HepG2 (cell line): ENCODE results near the gene PGC. TPM values are rescaled to one million over a fixed set of nuclear protein-coding genes. Genes with fewer than 3 reads are reported as not detected.
A peak's percentile ranks its signal among the peaks of the same experiment; 100 is the strongest.

Experiments used
- AHR ChIP-seq: IDR thresholded peaks from 2 replicates; pipeline ENCODE4 v1.6.1; 2018; ENCODE audit warnings: missing genetic modification reagents, missing compliant biosample characterization
- ATF1 ChIP-seq: IDR thresholded peaks from 2 replicates; pipeline ENCODE4 v1.6.1; 2016; ENCODE audit warnings: mild to moderate bottlenecking, control low read depth
- MAF1 ChIP-seq: sonication (generic); formaldehyde crosslinking; IDR thresholded peaks from 2 replicates; pipeline ENCODE4 v1.5.0; 2020; ENCODE audit warnings: missing genetic modification reagents, borderline replicate concordance
- PHF8 ChIP-seq: sonication (generic); formaldehyde crosslinking; IDR thresholded peaks from 2 replicates; pipeline ENCODE4 v1.5.0; 2020; ENCODE audit warnings: missing genetic modification reagents
- POLR2G ChIP-seq: fragments of 200-400 bp; formaldehyde crosslinking; IDR thresholded peaks from 2 replicates; pipeline ENCODE4 v1.6.1; 2018; ENCODE audit warnings: mild to moderate bottlenecking, low read depth, low read length, moderate library complexity
- ZBTB3 ChIP-seq: sonication (generic); formaldehyde crosslinking; IDR thresholded peaks from 2 replicates; pipeline ENCODE4 v1.4.0; 2020; ENCODE audit warnings: low read depth, mild to moderate bottlenecking, moderate library complexity, missing genetic modification reagents, borderline replicate concordance
- ZFP62 ChIP-seq: sonication (generic); formaldehyde crosslinking; IDR thresholded peaks from 2 replicates; pipeline ENCODE4 v1.4.0; 2020; ENCODE audit warnings: missing genetic modification reagents
- ZNF124 ChIP-seq: sonication (generic); formaldehyde crosslinking; IDR thresholded peaks from 2 replicates; pipeline ENCODE4 v1.4.0; 2020; ENCODE audit warnings: missing genetic modification reagents
- ZNF557 ChIP-seq: sonication (generic); formaldehyde crosslinking; IDR thresholded peaks from 2 replicates; pipeline ENCODE4 v1.4.0; 2020; ENCODE audit warnings: missing genetic modification reagents
- ZZZ3 ChIP-seq: sonication (generic); formaldehyde crosslinking; IDR thresholded peaks from 2 replicates; pipeline ENCODE4 v1.4.0; 2020; ENCODE audit warnings: missing genetic modification reagents, mild to moderate bottlenecking, borderline replicate concordance
- polyA plus RNA-seq, 8 experiments: library from polyadenylated mRNA; depleted of rRNA in 3 of 8; stranded (reverse) in 7 of 8; unstranded in 1 of 8; fragments of >200 nt; fragmentation: Illumina TruSeq in 4 of 8; extraction: Trizol in 4 of 8; gene quantifications; 2 replicates each; pipeline versions ENCODE4 v1.2.1 to v1.2.3, GENCODE V29; 2011 to 2016; ENCODE audit warnings: low read depth in 4 of 8, missing spikeins in 1 of 8, mixed read lengths in 1 of 8; ENCODE audit not compliant: insufficient read depth in 1 of 8
- total RNA-seq, 5 experiments: library from RNA; depleted of rRNA; stranded (reverse); fragments of >200 nt; fragmentation: Illumina TruSeq; extraction: Trizol; gene quantifications; 2 replicates each; pipeline ENCODE4 v1.2.3, GENCODE V29; 2016; ENCODE audit warnings: low read depth in 1 of 5
- TF ChIP-seq, protein P1 (sequence below): sonication (generic); formaldehyde crosslinking; IDR thresholded peaks from 2 replicates; pipeline ENCODE4 v1.5.0; 2020; ENCODE audit warnings: missing genetic modification reagents
- TF ChIP-seq, protein P2 (sequence below): sonication (generic); formaldehyde crosslinking; IDR thresholded peaks from 2 replicates; pipeline ENCODE4 v1.9.0; 2021; ENCODE audit warnings: missing genetic modification reagents, borderline replicate concordance
- TF ChIP-seq, protein P3 (sequence below): sonication (generic); formaldehyde crosslinking; IDR thresholded peaks from 2 replicates; pipeline ENCODE4 v1.8.1; 2022; ENCODE audit warnings: low read depth, mild to moderate bottlenecking, missing genetic modification reagents
- TF ChIP-seq, protein P4 (sequence below): sonication (generic); formaldehyde crosslinking; IDR thresholded peaks from 2 replicates; pipeline ENCODE4 v1.5.1; 2020; ENCODE audit warnings: mild to moderate bottlenecking, missing genetic modification reagents, borderline replicate concordance
- TF ChIP-seq, protein P5 (sequence below): sonication (generic); formaldehyde crosslinking; IDR thresholded peaks from 2 replicates; pipeline ENCODE4 v1.4.0; 2020; ENCODE audit warnings: missing genetic modification reagents, borderline replicate concordance
- TF ChIP-seq, protein P6 (sequence below): sonication (generic); formaldehyde crosslinking; IDR thresholded peaks from 2 replicates; pipeline ENCODE4 v1.4.0; 2020; ENCODE audit warnings: missing genetic modification reagents

Gene PGC
- total and polyA plus RNA-seq, 2 of the 13 experiments (the other 11 are each of a cell fraction or from before 2014, with no cell fraction given), result 426 to 502 TPM

DNA sequence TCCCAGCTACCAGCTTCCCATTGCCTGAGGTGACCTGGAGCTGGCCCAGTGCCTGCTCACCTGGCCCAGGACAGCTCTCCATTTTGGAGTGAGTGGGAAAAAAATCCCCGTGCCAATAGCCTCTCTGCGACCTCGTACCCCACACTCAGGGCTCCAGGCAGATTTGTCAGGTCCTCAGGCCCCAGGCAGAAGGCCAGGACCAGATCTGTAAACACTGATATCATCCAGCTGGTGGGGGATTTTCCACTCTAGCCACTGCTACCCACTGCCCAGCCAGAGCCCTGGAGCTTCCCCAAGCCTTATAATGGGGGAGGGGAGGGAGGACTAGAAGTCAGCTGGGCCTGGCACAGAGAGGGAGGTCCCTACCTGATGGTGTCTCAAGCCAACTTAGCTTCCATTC lies 1.3 kb upstream of the PGC start (continued):
- TF ChIP-seq, protein P1, sequence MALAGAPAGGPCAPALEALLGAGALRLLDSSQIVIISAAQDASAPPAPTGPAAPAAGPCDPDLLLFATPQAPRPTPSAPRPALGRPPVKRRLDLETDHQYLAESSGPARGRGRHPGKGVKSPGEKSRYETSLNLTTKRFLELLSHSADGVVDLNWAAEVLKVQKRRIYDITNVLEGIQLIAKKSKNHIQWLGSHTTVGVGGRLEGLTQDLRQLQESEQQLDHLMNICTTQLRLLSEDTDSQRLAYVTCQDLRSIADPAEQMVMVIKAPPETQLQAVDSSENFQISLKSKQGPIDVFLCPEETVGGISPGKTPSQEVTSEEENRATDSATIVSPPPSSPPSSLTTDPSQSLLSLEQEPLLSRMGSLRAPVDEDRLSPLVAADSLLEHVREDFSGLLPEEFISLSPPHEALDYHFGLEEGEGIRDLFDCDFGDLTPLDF (CRISPR knock-in tag), result no peak
- TF ChIP-seq POLR2G, result peak; percentile 69
- TF ChIP-seq PHF8 (CRISPR knock-in tag), result peak; percentile 19; the same call in 1 of the 2 replicates
- no peak for TF ChIP-seq ZZZ3 (CRISPR knock-in tag)
- TF ChIP-seq, protein P2, sequence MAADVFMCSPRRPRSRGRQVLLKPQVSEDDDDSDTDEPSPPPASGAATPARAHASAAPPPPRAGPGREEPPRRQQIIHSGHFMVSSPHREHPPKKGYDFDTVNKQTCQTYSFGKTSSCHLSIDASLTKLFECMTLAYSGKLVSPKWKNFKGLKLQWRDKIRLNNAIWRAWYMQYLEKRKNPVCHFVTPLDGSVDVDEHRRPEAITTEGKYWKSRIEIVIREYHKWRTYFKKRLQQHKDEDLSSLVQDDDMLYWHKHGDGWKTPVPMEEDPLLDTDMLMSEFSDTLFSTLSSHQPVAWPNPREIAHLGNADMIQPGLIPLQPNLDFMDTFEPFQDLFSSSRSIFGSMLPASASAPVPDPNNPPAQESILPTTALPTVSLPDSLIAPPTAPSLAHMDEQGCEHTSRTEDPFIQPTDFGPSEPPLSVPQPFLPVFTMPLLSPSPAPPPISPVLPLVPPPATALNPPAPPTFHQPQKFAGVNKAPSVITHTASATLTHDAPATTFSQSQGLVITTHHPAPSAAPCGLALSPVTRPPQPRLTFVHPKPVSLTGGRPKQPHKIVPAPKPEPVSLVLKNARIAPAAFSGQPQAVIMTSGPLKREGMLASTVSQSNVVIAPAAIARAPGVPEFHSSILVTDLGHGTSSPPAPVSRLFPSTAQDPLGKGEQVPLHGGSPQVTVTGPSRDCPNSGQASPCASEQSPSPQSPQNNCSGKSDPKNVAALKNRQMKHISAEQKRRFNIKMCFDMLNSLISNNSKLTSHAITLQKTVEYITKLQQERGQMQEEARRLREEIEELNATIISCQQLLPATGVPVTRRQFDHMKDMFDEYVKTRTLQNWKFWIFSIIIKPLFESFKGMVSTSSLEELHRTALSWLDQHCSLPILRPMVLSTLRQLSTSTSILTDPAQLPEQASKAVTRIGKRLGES, result no peak
- no peak for TF ChIP-seq AHR (CRISPR knock-in tag)
- TF ChIP-seq, protein P3, sequence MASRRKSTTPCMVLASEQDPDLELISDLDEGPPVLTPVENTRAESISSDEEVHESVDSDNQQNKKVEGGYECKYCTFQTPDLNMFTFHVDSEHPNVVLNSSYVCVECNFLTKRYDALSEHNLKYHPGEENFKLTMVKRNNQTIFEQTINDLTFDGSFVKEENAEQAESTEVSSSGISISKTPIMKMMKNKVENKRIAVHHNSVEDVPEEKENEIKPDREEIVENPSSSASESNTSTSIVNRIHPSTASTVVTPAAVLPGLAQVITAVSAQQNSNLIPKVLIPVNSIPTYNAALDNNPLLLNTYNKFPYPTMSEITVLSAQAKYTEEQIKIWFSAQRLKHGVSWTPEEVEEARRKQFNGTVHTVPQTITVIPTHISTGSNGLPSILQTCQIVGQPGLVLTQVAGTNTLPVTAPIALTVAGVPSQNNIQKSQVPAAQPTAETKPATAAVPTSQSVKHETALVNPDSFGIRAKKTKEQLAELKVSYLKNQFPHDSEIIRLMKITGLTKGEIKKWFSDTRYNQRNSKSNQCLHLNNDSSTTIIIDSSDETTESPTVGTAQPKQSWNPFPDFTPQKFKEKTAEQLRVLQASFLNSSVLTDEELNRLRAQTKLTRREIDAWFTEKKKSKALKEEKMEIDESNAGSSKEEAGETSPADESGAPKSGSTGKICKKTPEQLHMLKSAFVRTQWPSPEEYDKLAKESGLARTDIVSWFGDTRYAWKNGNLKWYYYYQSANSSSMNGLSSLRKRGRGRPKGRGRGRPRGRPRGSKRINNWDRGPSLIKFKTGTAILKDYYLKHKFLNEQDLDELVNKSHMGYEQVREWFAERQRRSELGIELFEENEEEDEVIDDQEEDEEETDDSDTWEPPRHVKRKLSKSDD (CRISPR knock-in tag), result no peak
- TF ChIP-seq, protein P4, sequence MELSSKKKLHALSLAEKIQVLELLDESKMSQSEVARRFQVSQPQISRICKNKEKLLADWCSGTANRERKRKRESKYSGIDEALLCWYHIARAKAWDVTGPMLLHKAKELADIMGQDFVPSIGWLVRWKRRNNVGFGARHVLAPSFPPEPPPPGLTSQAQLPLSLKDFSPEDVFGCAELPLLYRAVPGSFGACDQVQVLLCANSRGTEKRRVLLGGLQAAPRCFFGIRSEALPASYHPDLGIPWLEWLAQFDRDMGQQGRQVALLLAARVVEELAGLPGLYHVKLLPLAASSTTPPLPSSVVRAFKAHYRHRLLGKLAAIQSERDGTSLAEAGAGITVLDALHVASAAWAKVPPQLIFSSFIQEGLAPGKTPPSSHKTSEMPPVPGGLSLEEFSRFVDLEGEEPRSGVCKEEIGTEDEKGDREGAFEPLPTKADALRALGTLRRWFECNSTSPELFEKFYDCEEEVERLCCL (CRISPR knock-in tag), result no peak
- no peak for TF ChIP-seq ZBTB3 (CRISPR knock-in tag)
- TF ChIP-seq, protein P5, sequence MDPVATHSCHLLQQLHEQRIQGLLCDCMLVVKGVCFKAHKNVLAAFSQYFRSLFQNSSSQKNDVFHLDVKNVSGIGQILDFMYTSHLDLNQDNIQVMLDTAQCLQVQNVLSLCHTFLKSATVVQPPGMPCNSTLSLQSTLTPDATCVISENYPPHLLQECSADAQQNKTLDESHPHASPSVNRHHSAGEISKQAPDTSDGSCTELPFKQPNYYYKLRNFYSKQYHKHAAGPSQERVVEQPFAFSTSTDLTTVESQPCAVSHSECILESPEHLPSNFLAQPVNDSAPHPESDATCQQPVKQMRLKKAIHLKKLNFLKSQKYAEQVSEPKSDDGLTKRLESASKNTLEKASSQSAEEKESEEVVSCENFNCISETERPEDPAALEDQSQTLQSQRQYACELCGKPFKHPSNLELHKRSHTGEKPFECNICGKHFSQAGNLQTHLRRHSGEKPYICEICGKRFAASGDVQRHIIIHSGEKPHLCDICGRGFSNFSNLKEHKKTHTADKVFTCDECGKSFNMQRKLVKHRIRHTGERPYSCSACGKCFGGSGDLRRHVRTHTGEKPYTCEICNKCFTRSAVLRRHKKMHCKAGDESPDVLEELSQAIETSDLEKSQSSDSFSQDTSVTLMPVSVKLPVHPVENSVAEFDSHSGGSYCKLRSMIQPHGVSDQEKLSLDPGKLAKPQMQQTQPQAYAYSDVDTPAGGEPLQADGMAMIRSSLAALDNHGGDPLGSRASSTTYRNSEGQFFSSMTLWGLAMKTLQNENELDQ, result no peak
- TF ChIP-seq, protein P6, sequence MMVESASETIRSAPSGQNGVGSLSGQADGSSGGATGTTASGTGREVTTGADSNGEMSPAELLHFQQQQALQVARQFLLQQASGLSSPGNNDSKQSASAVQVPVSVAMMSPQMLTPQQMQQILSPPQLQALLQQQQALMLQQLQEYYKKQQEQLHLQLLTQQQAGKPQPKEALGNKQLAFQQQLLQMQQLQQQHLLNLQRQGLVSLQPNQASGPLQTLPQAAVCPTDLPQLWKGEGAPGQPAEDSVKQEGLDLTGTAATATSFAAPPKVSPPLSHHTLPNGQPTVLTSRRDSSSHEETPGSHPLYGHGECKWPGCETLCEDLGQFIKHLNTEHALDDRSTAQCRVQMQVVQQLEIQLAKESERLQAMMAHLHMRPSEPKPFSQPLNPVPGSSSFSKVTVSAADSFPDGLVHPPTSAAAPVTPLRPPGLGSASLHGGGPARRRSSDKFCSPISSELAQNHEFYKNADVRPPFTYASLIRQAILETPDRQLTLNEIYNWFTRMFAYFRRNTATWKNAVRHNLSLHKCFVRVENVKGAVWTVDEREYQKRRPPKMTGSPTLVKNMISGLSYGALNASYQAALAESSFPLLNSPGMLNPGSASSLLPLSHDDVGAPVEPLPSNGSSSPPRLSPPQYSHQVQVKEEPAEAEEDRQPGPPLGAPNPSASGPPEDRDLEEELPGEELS, result 0 out of 2 replicates have a peak, but pooled peaks have one; percentile 33
- TF ChIP-seq ZFP62 (CRISPR knock-in tag), result no peak
- TF ChIP-seq MAF1, result peak; percentile 64; the same call in 1 of the 2 replicates
- no peak for TF ChIP-seq ZNF124 (CRISPR knock-in tag)
- no peak for TF ChIP-seq ATF1 (CRISPR knock-in tag)
- no peak for TF ChIP-seq ZNF557
